ENCODE data around the gene GLS. TPM values are rescaled to one million over a fixed set of nuclear protein-coding genes. Genes with fewer than 3 reads are reported as not detected.

Gene GLS
- total RNA-seq, 2 experiments from 2014 or later = 218 to 227 TPM

- TF ChIP-seq CTCF (IDR thresholded peaks at IDR 0.05) = no peak
- POLR2A ChIA-PET = interaction anchor here (0.8 to 7.9 kb wide), 16 partner anchors 12 to 663 kb away, joined by 3 to 178 read pairs (median 4); partner anchors contain the start of genes GLS and STAT4
- Mint-ChIP-seq H3K4me3 (no peak overlapping the region), H3K36me3 (ENCODE audit: low read depth) (peaks cover 15% of the 10 kb centered on the region), H3K4me1 (ENCODE audit: low read depth) (peaks cover 37% of the 10 kb centered on the region), H3K27me3 (no peaks in the 10 kb centered on the region), H3K27ac (no peak overlapping the region), H3K9me3 (peaks cover 12% of the 10 kb centered on the region)
- CTCF ChIA-PET = interaction anchor here (0.9 to 2.0 kb wide), 5 partner anchors 10 to 203 kb away, joined by 3 to 6 read pairs (median 3); no protein-coding TSS in a partner anchor
- DNase-seq = no peak
- intact Hi-C loops (cut with micrococcal nuclease) = loop anchor here (2.0 to 5.0 kb wide), 2 partner anchors 50 to 132 kb away; partner anchors contain the start of gene GLS
- ATAC-seq = peak; percentile 7
Measured at GRCh38 chr2:191014653-191015020, 134.0 kb downstream of the GLS start.

Other genes with a start within 250 kb of the GLS start
- 10 to 100 TPM; 23.0 to 24.8 TPM for gene NAB1, start 231.7 kb upstream of the GLS start, total RNA-seq
- 100 to 1,000 TPM; 293 to 311 TPM for gene STAT1, start 133.3 kb downstream of the GLS start, total RNA-seq